NCI-H2196 treated with DMSO at 0.1 percent for 48 hours (cell line): ENCODE data around the gene SF3B5.
"Not testable (repeated sequence)": the region's sequence is repeated elsewhere in the genome, so short reads cannot be mapped to it uniquely, and the experiment has no call there.

Experiments used
- DNase-seq: peaks from one replicate; lab custom pipeline; 2025; ENCODE audit not compliant: unreplicated experiment; lab: John Stamatoyannopoulos, UW

The SF3B5 gene

GRCh38 chr6:144064402-144065212 lies 30.8 kb downstream of the SF3B5 start:
- DNase-seq = no peak

- DNase-seq = peak; percentile 38
These were observed 31.5 kb downstream of the SF3B5 start for GRCh38 chr6:144063744-144064401.

GRCh38 chr6:144063246-144063743 lies 32.1 kb downstream of the SF3B5 start:
- DNase-seq = no peak

- DNase-seq = no peak
These were observed 32.6 kb downstream of the SF3B5 start for GRCh38 chr6:144062786-144063185.

GRCh38 chr6:144059139-144059538 lies 36.2 kb downstream of the SF3B5 start:
- DNase-seq = no peak

- DNase-seq = no peak
These were observed 40.0 kb downstream of the SF3B5 start for GRCh38 chr6:144055121-144055931.

GRCh38 chr6:144053601-144054000 lies 41.8 kb downstream of the SF3B5 start:
- DNase-seq = no peak

- no peak for DNase-seq
These were observed 42.9 kb downstream of the SF3B5 start for GRCh38 chr6:144052488-144052887.

- no peak for DNase-seq
These were observed 46.0 kb downstream of the SF3B5 start for GRCh38 chr6:144049386-144049785.

GRCh38 chr6:144047688-144048087 lies 47.7 kb downstream of the SF3B5 start:
- no peak for DNase-seq

- not testable (repeated sequence) for DNase-seq
These were observed 48.7 kb downstream of the SF3B5 start for GRCh38 chr6:144046672-144047071.

- DNase-seq = not testable (repeated sequence)
These were observed 50.4 kb downstream of the SF3B5 start for GRCh38 chr6:144044989-144045388.
